GM12878 (cell line): ENCODE results near the gene NAALAD2. TPM values are rescaled to one million over a fixed set of nuclear protein-coding genes. Genes with fewer than 3 reads are reported as not detected.

Source experiments
- ATAC-seq: fragments of 200-7000 bp; cut with Tn5 transposase; 3 replicates; pipeline ENCODE4 v1.9.1; 2020; ENCODE audit warnings: mild to moderate bottlenecking, moderate library complexity
- BruUV-seq: library from RNA; stranded (reverse); fragments of 400-500 nt; replicated peaks from 2 replicates; lab custom pipeline; 2021; lab: Mats Ljungman, UMichigan
- CTCF ChIA-PET: fragments of 300-600 bp; sonication (Branson Sonifier 250); formaldehyde crosslinking; extraction: SDS; loops from one replicate; lab custom pipeline; 2021; ENCODE audit warnings: inconsistent platforms; lab: Yijun Ruan, JAX
- POLR2A ChIA-PET: fragments of 350-600 bp; formaldehyde crosslinking; extraction: SDS; loops from one replicate; lab custom pipeline; 2021; ENCODE audit warnings: inconsistent platforms; lab: Charles Lee
- RAD21 ChIA-PET: fragments of 300-600 bp; sonication (Branson Sonifier 250); formaldehyde crosslinking; loops from one replicate; lab custom pipeline; 2023; ENCODE audit warnings: antibody characterized with exemption; ENCODE audit not compliant: unreplicated experiment; lab: Charles Lee
- SMC1A ChIA-PET: fragments of 300-600 bp; sonication (Branson Sonifier 250); formaldehyde crosslinking; loops from one replicate; lab custom pipeline; 2023; ENCODE audit not compliant: unreplicated experiment, uncharacterized antibody; lab: Charles Lee
- DNase-seq: peaks from one replicate; pipeline ENCODE4 v3.0.0-alpha.2; 2011; ENCODE audit warnings: low read depth, low spot score
- FAIRE-seq: peaks from 3 replicates; lab custom pipeline; 2011; peaks lifted over from hg19 to GRCh38; lab: Jason Lieb, UNC
- H2AFZ ChIP-seq: 2 replicates; pipeline ENCODE4 v1.6.0; 2011; ENCODE audit warnings: low read depth, low read length, control low read depth; ENCODE audit not compliant: control insufficient read depth
- H3K27ac ChIP-seq: 2 replicates; pipeline ENCODE4 v1.5.1; 2011; ENCODE audit warnings: control low read depth; ENCODE audit not compliant: control insufficient read depth, insufficient read depth
- H3K27me3 ChIP-seq, 2 experiments: replicated peaks in 1 of 2; 2 replicates each; pipeline versions ENCODE4 v1.6.0 to v1.6.1; 2011; ENCODE audit warnings: low read length in 1 of 2; ENCODE audit not compliant: control insufficient read depth in 2 of 2, insufficient read depth in 2 of 2
- H3K36me3 ChIP-seq, 2 experiments: 2 replicates each; pipeline ENCODE4 v1.5.1; 2011; ENCODE audit warnings: low read length in 1 of 2; ENCODE audit not compliant: control insufficient read depth in 2 of 2, insufficient read depth in 2 of 2
- H3K4me1 ChIP-seq: 2 replicates; pipeline ENCODE4 v1.6.1; 2011; ENCODE audit warnings: mild to moderate bottlenecking, low read length, moderate library complexity, mixed read lengths; ENCODE audit not compliant: control insufficient read depth, insufficient read depth
- H3K4me2 ChIP-seq: 2 replicates; pipeline ENCODE4 v1.6.0; 2011; ENCODE audit warnings: control low read depth; ENCODE audit not compliant: control insufficient read depth, insufficient read depth
- H3K4me3 ChIP-seq: fragments of 200-600 bp; sonication (generic); 2 replicates; pipeline ENCODE4 v1.5.1; 2016
- H3K79me2 ChIP-seq: 2 replicates; pipeline ENCODE4 v1.6.0; 2011; ENCODE audit warnings: low read length; ENCODE audit not compliant: control insufficient read depth, insufficient read depth
- H3K9ac ChIP-seq: 2 replicates; pipeline ENCODE4 v1.8.0; 2011; ENCODE audit warnings: low read length, control low read depth, mixed read lengths; ENCODE audit not compliant: control insufficient read depth, insufficient read depth
- H3K9me3 ChIP-seq: replicated peaks from 3 replicates; pipeline ENCODE4 v1.5.1; 2011; ENCODE audit warnings: mild to moderate bottlenecking, low read length; ENCODE audit not compliant: control insufficient read depth, insufficient read depth
- H4K20me1 ChIP-seq: 2 replicates; pipeline ENCODE4 v1.6.0; 2011; ENCODE audit not compliant: control insufficient read depth, insufficient read depth
- ELK1 ChIP-seq: IDR thresholded peaks from 2 replicates; pipeline ENCODE4 v1.6.1; 2012; ENCODE audit warnings: low read depth, low read length, improper control_type of control experiment
- HDAC2 ChIP-seq: fragments of 200-600 bp; sonication (generic); IDR thresholded peaks from 2 replicates; pipeline ENCODE4 v1.6.1; 2017
- HDGF ChIP-seq: fragments of 450-650 bp; IDR thresholded peaks from 2 replicates; pipeline ENCODE4 v1.6.1; 2016; ENCODE audit warnings: antibody characterized with exemption
- MEF2A ChIP-seq: IDR thresholded peaks from 2 replicates; pipeline ENCODE4 v1.6.1; 2011; ENCODE audit warnings: low read depth, mild to moderate bottlenecking, low read length, moderate library complexity; ENCODE audit not compliant: insufficient read depth
- NKRF ChIP-seq: fragments of 450-650 bp; conservative IDR thresholded peaks from 2 replicates; pipeline ENCODE4 v1.6.1; 2017; ENCODE audit warnings: mild to moderate bottlenecking, moderate library complexity
- POLR2A ChIP-seq: IDR thresholded peaks from 2 replicates; pipeline ENCODE4 v1.6.1; 2011; ENCODE audit warnings: low read depth, mild to moderate bottlenecking, low read length
- REST ChIP-seq: IDR thresholded peaks from 2 replicates; pipeline ENCODE4 v1.6.1; 2012; ENCODE audit warnings: mild to moderate bottlenecking, low read depth, low read length
- SIN3A ChIP-seq: IDR thresholded peaks from 2 replicates; pipeline ENCODE4 v1.6.1; 2012; ENCODE audit warnings: low read depth, low read length, improper control_type of control experiment
- TCF12 ChIP-seq: IDR thresholded peaks from 2 replicates; pipeline ENCODE4 v1.6.1; 2011; ENCODE audit warnings: low read depth, mild to moderate bottlenecking, low read length
- ZNF687 ChIP-seq: fragments of 450-650 bp; IDR thresholded peaks from 2 replicates; pipeline ENCODE4 v1.6.1; 2017; ENCODE audit warnings: mild to moderate bottlenecking, moderate library complexity
- ZSCAN29 ChIP-seq: fragments of 450-650 bp; IDR thresholded peaks from 2 replicates; pipeline ENCODE4 v1.6.1; 2017; ENCODE audit warnings: mild to moderate bottlenecking, moderate library complexity
- WGBS: methylation state at CpG from one replicate; pipeline ENCODE4 v1.1.6; 2016; ENCODE audit warnings: low lambda C conversion rate; ENCODE audit not compliant: insufficient replicate concordance, insufficient coverage; ENCODE audit errors: missing lambda C conversion rate; 5-methylcytosine and 5-hydroxymethylcytosine counted together
- in situ Hi-C: fragments of 300-500 bp; cut with MboI; formaldehyde crosslinking; loops from 9 replicates; pipeline ENCODE4 v1.14.3; 2018; ENCODE audit warnings: mixed read lengths
- intact Hi-C: fragments of 100-400 bp; cut with micrococcal nuclease; formaldehyde crosslinking; loops from one replicate; pipeline ENCODE4 v1.14.2; 2022; ENCODE audit not compliant: unreplicated experiment
- polyA plus RNA-seq, 11 experiments: library from polyadenylated mRNA; depleted of rRNA in 4 of 11; unstranded in 6 of 11; stranded (reverse) in 5 of 11; fragments of >200 nt; fragmentation: Nextera tagmentation in 4 of 11; fragmentation: Illumina TruSeq in 1 of 11; extraction: Ambion mirVana in 4 of 11; extraction: Trizol in 1 of 11; gene quantifications; 1 replicate in 1 of 11; 2 replicates in 10 of 11; pipeline versions ENCODE4 v1.2.1 to v1.2.3, GENCODE V29; 2011 to 2016; ENCODE audit warnings: inconsistent platforms in 2 of 11, missing spikeins in 2 of 11, low read depth in 1 of 11
- total RNA-seq, 4 experiments: library from RNA; depleted of rRNA in 3 of 4; stranded (reverse); fragments of >200 nt in 3 of 4; fragmentation: Illumina TruSeq in 1 of 4; extraction: Trizol in 1 of 4; gene quantifications; 2 replicates each; pipeline versions ENCODE4 v1.2.1 to v1.2.3, GENCODE V29; 2013 to 2021
- TF ChIP-seq, protein P1 (sequence below), 3 experiments: IDR thresholded peaks in 2 of 3; conservative IDR thresholded peaks in 1 of 3; 2 replicates each; pipeline ENCODE4 v1.5.1; 2011; ENCODE audit warnings: low read depth in 3 of 3, low read length in 3 of 3, mild to moderate bottlenecking in 3 of 3, control low read depth in 2 of 3, moderate library complexity in 2 of 3, inconsistent platforms in 1 of 3, mixed read lengths in 1 of 3; ENCODE audit not compliant: control insufficient read depth in 2 of 3, insufficient read depth in 1 of 3; ENCODE audit errors: extremely low read depth in 1 of 3

NAALAD2 gene
- total and polyA plus RNA-seq, 10 of the 15 experiments (the other 5 are each of a cell fraction or from before 2014, with no cell fraction given): 0.05 to 0.24 (median 0.11) TPM; not detected in 5

DNA sequence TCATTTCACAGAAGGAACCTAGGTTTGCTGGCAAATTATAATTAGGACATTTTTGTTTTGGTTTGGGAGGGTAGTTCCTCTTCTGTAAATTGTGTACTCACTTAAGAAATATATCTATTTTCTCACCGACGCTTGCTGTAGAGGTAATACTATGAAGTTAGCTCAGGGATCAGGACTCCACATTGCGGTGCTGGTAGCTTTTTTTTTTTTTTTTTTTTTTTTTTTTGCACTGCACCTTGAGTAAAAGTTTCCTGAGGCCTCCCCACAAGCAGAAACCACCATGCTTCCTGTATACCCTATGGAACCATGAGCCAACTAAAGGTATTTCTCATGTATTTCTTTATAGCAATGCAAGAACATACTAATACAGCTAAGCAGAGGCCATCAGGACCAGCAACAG, 34.0 kb upstream of the NAALAD2 start:
- in situ Hi-C loops: loop anchor here (25.0 kb wide), 2 partner anchors 438 to 1013 kb away; no protein-coding TSS in a partner anchor
- CTCF ChIA-PET: no interaction called here
- TF ChIP-seq POLR2A (no peak), TCF12 (no peak), ELK1 (no peak), HDGF (no peak), REST (no peak), SIN3A (no peak), ZSCAN29 (no peak), ZNF687 (no peak), HDAC2 (no peak), NKRF (no peak), MEF2A (no peak)
- TF ChIP-seq, protein P1, sequence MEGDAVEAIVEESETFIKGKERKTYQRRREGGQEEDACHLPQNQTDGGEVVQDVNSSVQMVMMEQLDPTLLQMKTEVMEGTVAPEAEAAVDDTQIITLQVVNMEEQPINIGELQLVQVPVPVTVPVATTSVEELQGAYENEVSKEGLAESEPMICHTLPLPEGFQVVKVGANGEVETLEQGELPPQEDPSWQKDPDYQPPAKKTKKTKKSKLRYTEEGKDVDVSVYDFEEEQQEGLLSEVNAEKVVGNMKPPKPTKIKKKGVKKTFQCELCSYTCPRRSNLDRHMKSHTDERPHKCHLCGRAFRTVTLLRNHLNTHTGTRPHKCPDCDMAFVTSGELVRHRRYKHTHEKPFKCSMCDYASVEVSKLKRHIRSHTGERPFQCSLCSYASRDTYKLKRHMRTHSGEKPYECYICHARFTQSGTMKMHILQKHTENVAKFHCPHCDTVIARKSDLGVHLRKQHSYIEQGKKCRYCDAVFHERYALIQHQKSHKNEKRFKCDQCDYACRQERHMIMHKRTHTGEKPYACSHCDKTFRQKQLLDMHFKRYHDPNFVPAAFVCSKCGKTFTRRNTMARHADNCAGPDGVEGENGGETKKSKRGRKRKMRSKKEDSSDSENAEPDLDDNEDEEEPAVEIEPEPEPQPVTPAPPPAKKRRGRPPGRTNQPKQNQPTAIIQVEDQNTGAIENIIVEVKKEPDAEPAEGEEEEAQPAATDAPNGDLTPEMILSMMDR (IDR thresholded peaks at IDR 0.05 in 2 of 3, conservative IDR thresholded peaks at IDR 0.05 in 1 of 3; ENCODE audit: control insufficient read depth in 2 of 3, extremely low read depth in 1 of 3, insufficient read depth in 1 of 3, low read depth in 3 of 3, low read length in 3 of 3): no peak

More for the DNA sequence above, 34.0 kb upstream of the NAALAD2 start:
- Histone ChIP-seq H3K4me3 (no peak overlapping the region), H2AFZ (no peak overlapping the region), H4K20me1 (no peaks in the 10 kb centered on the region), H3K9me3 (no peaks in the 10 kb centered on the region), H3K9ac (no peak overlapping the region), H3K36me3 (no peaks in the 10 kb centered on the region), H3K4me2 (no peak overlapping the region), H3K27me3 (no peaks in the 10 kb centered on the region), H3K4me1 (no peaks in the 10 kb centered on the region), H3K79me2 (no peaks in the 10 kb centered on the region), H3K27ac (no peak overlapping the region)
- ChIA-PET SMC1A (no interaction called here), RAD21 (no interaction called here), POLR2A (no interaction called here)
- 45% methylated on average over 3 of the region's 3 CpGs for WGBS
- ATAC-seq (no peak), FAIRE-seq (no peak), DNase-seq (no peak)
- intact Hi-C loops: loop anchor here (5.0 kb wide), 1 partner anchor 52 kb away; no protein-coding TSS in a partner anchor
- no TSS peak for BruUV-seq
